Body of pancreas (tissue), 4 donors: ENCODE data around the gene AGPAT4. TPM values are rescaled to one million over a fixed set of nuclear protein-coding genes. Genes with fewer than 3 reads are reported as not detected.

ENCODE experiments used
- ATAC-seq: fragments of 150-250 bp; one replicate; pipeline ENCODE4 v1.9.1; 2016
- DNase-seq, 4 donors: peaks; one replicate each; pipeline ENCODE4 v3.0.0-alpha.2; 2019
- H3K27ac ChIP-seq, 4 donors: fragments of 200-600 bp; sonication (generic); 1 replicate in 3 of 4; 2 replicates in 1 of 4; pipeline versions ENCODE4 v1.5.1 to v1.6.1; 2016 to 2019; ENCODE audit warnings: mild to moderate bottlenecking in 1 of 4, mixed read lengths in 1 of 4, moderate library complexity in 1 of 4
- H3K27me3 ChIP-seq, 2 donors: fragments of 200-600 bp; sonication (generic); one replicate each; pipeline ENCODE4 v1.6.0; 2016; ENCODE audit warnings: mild to moderate bottlenecking in 1 of 2
- H3K36me3 ChIP-seq, 2 donors: fragments of 200-600 bp; sonication (generic); replicated peaks in 1 of 2; 2 replicates each; pipeline ENCODE4 v1.5.1; 2016; ENCODE audit warnings: low read depth in 2 of 2; ENCODE audit not compliant: insufficient read depth in 1 of 2
- H3K4me1 ChIP-seq: fragments of 200-600 bp; sonication (generic); one replicate; pipeline ENCODE4 v1.6.0; 2016
- H3K4me3 ChIP-seq, 2 donors: fragments of 200-600 bp; sonication (generic); 1 replicate in 1 of 2; 2 replicates in 1 of 2; pipeline ENCODE4 v1.5.1; 2016 to 2019
- H3K9me3 ChIP-seq, 3 donors: fragments of 200-600 bp; sonication (generic); 1 replicate in 2 of 3; 2 replicates in 1 of 3; pipeline ENCODE4 v1.5.1; 2016
- POLR2A ChIP-seq, 3 donors: fragments of 450-650 bp; IDR thresholded peaks; one replicate each; pipeline ENCODE4 v1.6.1; 2016; ENCODE audit warnings: antibody characterized with exemption in 3 of 3, mild to moderate bottlenecking in 2 of 3
- WGBS, 2 donors: methylation state at CpG; one replicate each; pipeline ENCODE4 v1.1.5; 2017; 5-methylcytosine and 5-hydroxymethylcytosine counted together
- intact Hi-C: fragments of 100-400 bp; cut with DNase I; formaldehyde crosslinking; loops from one replicate; pipeline ENCODE4 v1.15.1; 2023
- total RNA-seq, 2 donors: library from RNA; depleted of rRNA; stranded (reverse); fragments of >200 nt; gene quantifications; one replicate each; pipeline ENCODE4 v1.1.0, GENCODE V29; 2016
- TF ChIP-seq, protein P1 (sequence below), 7 experiments: fragments of 450-650 bp in 4 of 7; fragments of 200-600 bp in 3 of 7; sonication (generic) in 3 of 7; IDR thresholded peaks; one replicate each; pipeline ENCODE4 v1.5.1; 2016 to 2019; ENCODE audit warnings: antibody characterized with exemption in 7 of 7

AGPAT4 gene
- total RNA-seq, 2 donors from 2014 or later = 1.3 to 2.6 TPM

DNA sequence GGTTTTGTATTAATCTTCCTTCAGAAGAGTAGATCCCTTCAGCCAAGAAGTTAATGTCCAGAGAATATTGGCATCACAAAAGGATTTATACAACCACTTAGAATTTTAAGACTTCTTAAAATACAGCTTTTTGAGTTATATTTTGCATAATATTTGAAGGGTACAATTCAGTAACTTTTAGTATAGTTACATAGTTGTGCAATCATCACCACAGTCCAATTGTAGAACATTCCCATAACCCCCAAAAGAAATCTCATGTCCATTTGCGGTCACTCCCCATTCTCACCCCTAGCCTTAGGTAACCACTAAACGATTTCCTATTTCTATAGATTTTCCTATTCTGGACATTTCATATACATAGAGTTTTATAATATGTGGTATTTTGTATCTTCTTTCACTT is 155.9 kb downstream of the AGPAT4 start:
- TF ChIP-seq, protein P1, sequence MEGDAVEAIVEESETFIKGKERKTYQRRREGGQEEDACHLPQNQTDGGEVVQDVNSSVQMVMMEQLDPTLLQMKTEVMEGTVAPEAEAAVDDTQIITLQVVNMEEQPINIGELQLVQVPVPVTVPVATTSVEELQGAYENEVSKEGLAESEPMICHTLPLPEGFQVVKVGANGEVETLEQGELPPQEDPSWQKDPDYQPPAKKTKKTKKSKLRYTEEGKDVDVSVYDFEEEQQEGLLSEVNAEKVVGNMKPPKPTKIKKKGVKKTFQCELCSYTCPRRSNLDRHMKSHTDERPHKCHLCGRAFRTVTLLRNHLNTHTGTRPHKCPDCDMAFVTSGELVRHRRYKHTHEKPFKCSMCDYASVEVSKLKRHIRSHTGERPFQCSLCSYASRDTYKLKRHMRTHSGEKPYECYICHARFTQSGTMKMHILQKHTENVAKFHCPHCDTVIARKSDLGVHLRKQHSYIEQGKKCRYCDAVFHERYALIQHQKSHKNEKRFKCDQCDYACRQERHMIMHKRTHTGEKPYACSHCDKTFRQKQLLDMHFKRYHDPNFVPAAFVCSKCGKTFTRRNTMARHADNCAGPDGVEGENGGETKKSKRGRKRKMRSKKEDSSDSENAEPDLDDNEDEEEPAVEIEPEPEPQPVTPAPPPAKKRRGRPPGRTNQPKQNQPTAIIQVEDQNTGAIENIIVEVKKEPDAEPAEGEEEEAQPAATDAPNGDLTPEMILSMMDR (IDR thresholded peaks at IDR 0.05) = no peak
- no peak for TF ChIP-seq POLR2A (IDR thresholded peaks at IDR 0.05)
- 89 to 98% methylated on average over 2 of the region's 2 CpGs for WGBS, 2 donors

DNA sequence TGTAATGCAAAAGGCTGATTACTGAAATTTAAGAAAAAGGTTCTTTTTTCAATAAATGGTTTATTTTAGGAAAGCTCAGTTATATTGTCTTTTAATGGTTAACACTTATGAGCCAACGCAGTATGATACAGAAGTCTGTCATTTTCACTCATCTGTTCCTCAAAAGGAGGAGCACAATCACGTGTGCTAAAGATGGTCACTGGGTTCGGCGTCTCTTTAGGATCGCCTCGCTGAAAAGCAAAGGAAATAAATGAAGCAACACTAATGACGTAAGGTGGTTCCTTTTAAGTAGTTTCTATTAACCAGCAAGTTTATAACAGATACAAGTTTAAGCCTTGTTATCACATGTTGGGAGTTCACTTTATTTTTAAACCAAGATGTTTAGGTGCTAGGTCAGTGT is 156.6 kb downstream of the AGPAT4 start:
- TF ChIP-seq POLR2A (IDR thresholded peaks at IDR 0.05) = no peak
- TF ChIP-seq, protein P1 (IDR thresholded peaks at IDR 0.05) = no peak
- peaks cover 4 to 15% of the 10 kb centered on the region in 2 donors for H3K36me3 ChIP-seq
- DNase-seq (peak in 1 of 4 donors; percentile 42), ATAC-seq (no peak)
- H3K4me3 ChIP-seq = no peak overlapping the region
- no peak overlapping the region for H3K27ac ChIP-seq
- H3K27me3 ChIP-seq = no peaks in the 10 kb centered on the region
- WGBS, 2 donors = 82 to 87% methylated on average over 7 of the region's 7 CpGs
- intact Hi-C loops = no loop called here
- no peaks in the 10 kb centered on the region for H3K4me1 ChIP-seq
- no peaks in the 10 kb centered on the region for H3K9me3 ChIP-seq

More for the DNA sequence above, 155.9 kb downstream of the AGPAT4 start:
- DNase-seq (no peak), ATAC-seq (no peak)
- peaks cover 1 to 14% of the 10 kb centered on the region in 2 donors for H3K36me3 ChIP-seq
- no peak overlapping the region for H3K27ac ChIP-seq
- intact Hi-C loops = no loop called here
- H3K27me3 ChIP-seq = no peaks in the 10 kb centered on the region
- H3K9me3 ChIP-seq = no peaks in the 10 kb centered on the region
- no peaks in the 10 kb centered on the region for H3K4me1 ChIP-seq
- no peak overlapping the region for H3K4me3 ChIP-seq

DNA sequence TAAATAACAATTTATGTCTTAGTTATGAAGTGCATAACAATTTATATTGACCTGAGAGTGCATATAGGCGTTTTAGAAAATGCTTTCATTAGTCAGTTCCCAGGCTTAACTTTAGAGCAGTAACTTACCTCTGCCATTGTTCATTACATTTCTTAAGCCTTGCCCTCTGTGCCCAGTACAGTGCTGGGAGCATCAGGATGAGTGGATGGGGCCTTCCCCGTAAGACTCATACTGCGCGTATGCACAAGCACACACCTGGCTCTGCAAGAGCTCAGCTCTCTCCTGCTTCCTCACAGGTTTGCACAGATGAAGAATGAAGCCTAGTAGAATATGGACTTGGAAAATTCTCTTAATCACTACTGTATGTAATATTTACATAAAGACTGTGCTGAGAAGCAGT is 157.3 kb downstream of the AGPAT4 start:
- no peaks in the 10 kb centered on the region for H3K27me3 ChIP-seq
- DNase-seq (no peak), ATAC-seq (no peak)
- 90 to 91% methylated on average over 4 of the region's 4 CpGs for WGBS, 2 donors
- H3K4me1 ChIP-seq = no peaks in the 10 kb centered on the region
- no peaks in the 10 kb centered on the region for H3K9me3 ChIP-seq
- no peak for TF ChIP-seq POLR2A (IDR thresholded peaks at IDR 0.05)
- TF ChIP-seq, protein P1 (IDR thresholded peaks at IDR 0.05) = no peak
- intact Hi-C loops = no loop called here
- H3K27ac ChIP-seq = no peak overlapping the region
- peaks cover 4 to 15% of the 10 kb centered on the region in 2 donors for H3K36me3 ChIP-seq
- no peak overlapping the region for H3K4me3 ChIP-seq

DNA sequence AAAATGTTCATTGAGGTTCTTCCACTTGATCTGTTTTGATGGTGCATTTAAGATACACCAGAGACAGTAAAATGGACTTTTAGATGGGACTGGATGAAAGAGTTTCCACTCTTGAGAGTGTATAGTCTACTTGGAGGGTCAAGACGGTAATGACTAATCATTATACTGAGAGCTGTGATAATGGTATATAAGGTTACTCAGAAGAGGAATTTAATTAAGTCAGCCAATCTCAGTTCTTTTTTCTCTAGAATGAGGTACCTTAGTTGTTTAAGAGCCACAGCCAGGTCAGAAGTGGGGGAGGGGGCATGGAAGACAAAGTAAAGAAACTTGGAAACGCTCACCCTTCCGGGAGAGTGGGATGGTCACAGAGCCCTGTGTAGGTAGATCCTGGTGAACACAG is 158.4 kb downstream of the AGPAT4 start:
- TF ChIP-seq, protein P1 (IDR thresholded peaks at IDR 0.05) = no peak
- TF ChIP-seq POLR2A (IDR thresholded peaks at IDR 0.05) = no peak
- intact Hi-C loops = no loop called here
- Histone ChIP-seq H3K27ac (no peak overlapping the region), H3K4me3 (no peak overlapping the region), H3K9me3 (no peaks in the 10 kb centered on the region), H3K4me1 (no peaks in the 10 kb centered on the region), H3K27me3 (no peaks in the 10 kb centered on the region), H3K36me3 (peaks cover 4 to 15% of the 10 kb centered on the region in 2 donors)
- DNase-seq (no peak), ATAC-seq (no peak)
- 87 to 90% methylated on average over 3 of the region's 3 CpGs for WGBS, 2 donors

DNA sequence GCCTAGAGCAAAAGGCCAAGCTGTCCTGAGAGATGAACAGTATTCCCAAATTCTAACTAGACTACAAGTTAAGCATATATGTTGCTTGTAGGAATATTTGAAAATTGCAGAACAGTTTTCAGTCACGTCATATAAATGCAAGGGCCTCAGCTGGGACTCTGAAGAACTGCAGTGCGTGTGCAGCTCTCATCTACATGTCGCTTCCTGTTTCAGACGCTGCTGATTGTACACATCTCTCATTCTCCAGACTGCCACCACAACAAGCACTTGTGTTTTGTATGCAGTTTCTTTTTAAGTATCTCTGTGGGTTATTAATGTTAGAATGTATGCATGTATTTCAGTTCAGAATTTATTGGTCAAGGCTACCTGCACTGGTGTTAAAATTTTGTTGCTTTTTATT is 162.6 kb downstream of the AGPAT4 start:
- Histone ChIP-seq H3K27me3 (no peaks in the 10 kb centered on the region), H3K4me1 (peaks cover 15% of the 10 kb centered on the region), H3K36me3 (peaks cover 4 to 26% of the 10 kb centered on the region in 2 donors), H3K27ac (no peak overlapping the region), H3K9me3 (no peaks in the 10 kb centered on the region), H3K4me3 (no peak overlapping the region)
- WGBS, 2 donors = 71 to 88% methylated on average over 4 of the region's 4 CpGs
- intact Hi-C loops = no loop called here
- ATAC-seq (no peak), DNase-seq (no peak)
- TF ChIP-seq POLR2A (IDR thresholded peaks at IDR 0.05) = no peak
- TF ChIP-seq, protein P1 (IDR thresholded peaks at IDR 0.05) = no peak
